Astrocyte of the spinal cord (primary cell): Measurements from ENCODE around the gene ZMYM2.

Source experiments
- DNase-seq: peaks from one replicate; pipeline ENCODE4 v3.0.0; 2011; ENCODE audit warnings: low read depth, low spot score
- H3K4me3 ChIP-seq: 2 replicates; pipeline ENCODE4 v1.5.1; 2011; ENCODE audit warnings: low read depth, mild to moderate bottlenecking, low read length, moderate library complexity
- CTCF ChIP-seq: IDR thresholded peaks from 2 replicates; pipeline ENCODE4 v1.5.1; 2012; ENCODE audit warnings: low read depth, mild to moderate bottlenecking, low read length, inconsistent platforms
- in situ Hi-C: cut with HindIII; loops from 2 replicates; pipeline ENCODE4 v1.10.0; 2017; ENCODE audit warnings: low sequenced_read_pairs

The ZMYM2 gene

DNA sequence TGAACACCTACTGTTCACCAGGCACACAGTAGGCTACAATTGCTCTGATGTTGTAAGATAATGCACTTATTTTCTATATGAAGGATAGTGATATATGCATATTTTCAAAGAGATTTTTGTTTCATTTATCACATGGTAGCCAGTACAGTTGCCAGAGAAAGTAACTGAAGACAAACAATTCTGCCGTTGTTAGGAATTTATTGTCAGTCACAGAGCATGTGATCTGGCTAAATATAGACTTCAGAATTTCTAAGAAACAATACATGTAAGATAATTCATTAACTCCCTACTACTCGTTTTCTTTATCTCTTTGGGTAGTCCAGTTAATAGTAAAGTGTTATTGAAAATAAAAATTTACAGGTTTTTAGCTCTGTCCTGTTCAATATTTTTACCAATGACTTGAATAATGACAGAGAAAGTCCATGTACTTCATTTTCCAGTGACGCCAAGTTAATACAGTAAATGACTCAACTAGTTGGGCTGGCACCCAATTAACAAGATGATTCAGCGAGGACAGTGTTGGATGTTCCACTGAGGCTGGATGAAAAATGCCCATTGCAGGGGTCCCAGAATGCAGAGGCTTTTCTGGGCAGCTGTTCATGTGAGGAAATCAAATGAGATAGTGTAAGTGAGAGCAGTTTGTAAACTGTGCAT lies 166.7 kb downstream of the ZMYM2 start:
- DNase-seq: peak; percentile 65
- H3K4me3 ChIP-seq: no peak overlapping the region
- no peak for TF ChIP-seq CTCF
- in situ Hi-C loops: no loop called here

DNA sequence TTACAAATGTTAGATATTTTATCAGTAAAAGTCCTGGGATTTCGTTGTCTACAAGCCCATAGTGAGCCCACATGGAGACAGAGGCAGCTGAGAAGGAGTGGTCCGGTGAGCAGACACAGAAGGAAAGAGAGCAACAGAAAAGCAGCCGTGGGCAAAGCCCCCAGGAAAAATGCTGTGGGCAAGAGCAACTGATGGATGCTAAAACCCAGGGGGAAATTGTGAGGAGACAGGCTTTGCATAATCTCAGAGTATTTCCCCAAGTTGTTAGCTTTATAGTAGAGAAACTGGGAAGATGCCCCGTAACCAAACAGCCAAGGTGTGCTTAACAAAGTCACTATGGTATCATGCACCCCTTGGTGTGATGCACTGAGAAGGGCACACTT lies 167.2 kb downstream of the ZMYM2 start:
- DNase-seq: no peak
- no peak overlapping the region for H3K4me3 ChIP-seq
- TF ChIP-seq CTCF: no peak
- in situ Hi-C loops: no loop called here

GRCh38 chr13:20126541-20127261 lies 168.2 kb downstream of the ZMYM2 start:
- H3K4me3 ChIP-seq: no peak overlapping the region
- no peak for TF ChIP-seq CTCF
- DNase-seq: no peak
- in situ Hi-C loops: no loop called here

- in situ Hi-C loops: no loop called here
- TF ChIP-seq CTCF: no peak
- DNase-seq: no peak
- peak overlapping the region; percentile 42 for H3K4me3 ChIP-seq
Observed at GRCh38 chr13:20127262-20127561, 168.7 kb downstream of the ZMYM2 start.

DNA sequence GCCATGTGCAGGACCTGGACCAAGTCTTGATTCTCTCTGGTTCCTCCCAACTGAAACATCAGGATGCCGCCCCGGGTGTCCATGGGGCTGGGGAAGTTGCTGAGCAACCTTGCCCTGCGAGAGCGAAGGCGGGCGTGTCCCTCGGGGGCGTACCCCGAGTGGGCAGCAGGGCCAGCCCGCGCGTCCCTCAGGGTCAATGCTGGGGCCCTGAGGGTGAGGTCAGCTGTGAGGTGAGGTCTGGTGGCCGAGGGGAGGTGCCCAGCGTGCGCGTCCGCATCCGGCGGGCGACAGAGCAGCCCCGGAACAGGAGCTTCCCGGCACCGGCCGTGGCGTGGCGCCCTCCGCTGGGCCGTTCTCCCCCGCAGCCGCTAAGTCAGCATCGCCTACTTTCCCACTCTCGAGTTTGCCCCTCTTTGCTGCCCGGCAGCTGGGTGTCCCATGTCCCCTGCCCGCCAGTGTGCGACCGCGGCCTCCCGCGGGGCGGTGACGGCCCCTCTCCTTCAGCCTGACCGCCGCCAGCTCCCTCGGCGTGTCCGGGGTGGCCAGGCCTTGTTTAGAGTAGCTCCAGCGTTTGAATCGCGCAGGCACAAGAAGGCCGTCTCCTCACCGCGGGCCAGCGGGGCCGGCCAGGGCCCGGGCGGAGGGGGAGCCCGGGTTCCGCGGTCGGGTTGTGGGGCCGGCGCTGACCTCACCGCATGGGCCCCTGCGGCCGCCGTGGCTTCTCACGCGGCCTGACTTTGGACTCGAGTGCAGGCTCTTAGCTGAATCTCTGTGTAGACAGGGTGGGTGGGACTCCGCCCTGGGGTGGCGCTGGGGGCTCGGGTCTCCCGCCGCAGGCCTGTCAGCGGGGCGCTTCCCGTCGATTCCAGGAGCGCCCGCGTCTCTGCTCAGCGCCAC lies 169.3 kb downstream of the ZMYM2 start:
- in situ Hi-C loops: no loop called here
- TF ChIP-seq CTCF: peak; percentile 53
- peak; percentile 51 for DNase-seq
- peak overlapping the region; percentile 42 for H3K4me3 ChIP-seq

DNA sequence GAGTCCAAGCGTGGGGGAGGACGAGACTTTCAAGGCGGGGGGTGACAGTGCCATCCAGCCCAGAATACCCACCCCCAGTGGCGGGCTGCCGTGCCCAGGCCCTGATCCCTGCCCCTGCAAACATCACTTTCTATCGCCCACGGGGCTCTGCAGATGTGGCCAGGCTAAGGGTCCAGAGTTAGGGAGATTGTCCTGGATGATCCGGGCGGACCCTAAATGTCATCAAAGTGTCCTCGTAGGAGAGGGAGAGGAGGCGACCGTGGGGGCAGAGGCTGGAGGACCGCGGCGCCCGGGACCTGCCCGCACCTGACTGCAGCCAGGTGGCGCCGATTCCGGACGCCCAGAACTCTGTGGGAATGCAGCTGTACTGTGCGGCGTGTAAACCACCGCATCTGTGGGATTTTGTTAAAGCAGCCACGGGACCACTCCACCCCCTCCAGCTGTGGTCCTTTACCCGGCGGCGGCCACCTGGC lies 170.0 kb downstream of the ZMYM2 start:
- in situ Hi-C loops: no loop called here
- DNase-seq: no peak

More for the DNA sequence above, 170.0 kb downstream of the ZMYM2 start:
- peak overlapping the region; percentile 42 for H3K4me3 ChIP-seq
- peak; percentile 26 for TF ChIP-seq CTCF
